AG09309 (cell line): ENCODE results near the gene ABCG4.

Source experiments
- DNase-seq: peaks from one replicate; pipeline ENCODE4 v3.0.0-alpha.2; 2010; ENCODE audit warnings: low read depth
- H3K4me3 ChIP-seq: 2 replicates; pipeline ENCODE4 v1.5.1; 2011; ENCODE audit warnings: mild to moderate bottlenecking, low read depth, low read length, moderate library complexity; ENCODE audit not compliant: control insufficient read depth
- TF ChIP-seq, protein P1 (sequence below): IDR thresholded peaks from 2 replicates; pipeline ENCODE4 v1.5.1; 2011; ENCODE audit warnings: mild to moderate bottlenecking, low read depth, low read length, inconsistent platforms; ENCODE audit not compliant: insufficient read depth, control insufficient read depth; ENCODE audit errors: missing control alignments

Gene ABCG4

DNA sequence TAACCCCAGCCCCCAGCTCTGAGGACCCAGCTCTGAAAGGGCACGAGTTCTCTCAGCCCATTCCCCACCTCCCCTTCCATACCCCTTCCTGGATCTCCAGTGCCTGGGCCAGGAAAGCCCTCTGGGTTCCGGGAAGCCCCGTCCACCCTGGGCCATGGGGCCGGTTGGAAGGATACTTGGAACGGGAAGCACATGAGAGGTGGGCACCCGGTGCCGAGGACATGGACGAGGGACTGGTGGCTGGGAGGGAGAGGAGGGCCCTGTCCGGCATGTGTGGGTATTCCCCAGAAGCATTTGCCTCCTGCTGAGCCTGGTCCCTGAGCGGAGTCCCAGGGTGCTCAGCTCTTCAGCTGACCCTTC is 32.6 kb upstream of the ABCG4 start:
- no peak for DNase-seq
- TF ChIP-seq, protein P1, sequence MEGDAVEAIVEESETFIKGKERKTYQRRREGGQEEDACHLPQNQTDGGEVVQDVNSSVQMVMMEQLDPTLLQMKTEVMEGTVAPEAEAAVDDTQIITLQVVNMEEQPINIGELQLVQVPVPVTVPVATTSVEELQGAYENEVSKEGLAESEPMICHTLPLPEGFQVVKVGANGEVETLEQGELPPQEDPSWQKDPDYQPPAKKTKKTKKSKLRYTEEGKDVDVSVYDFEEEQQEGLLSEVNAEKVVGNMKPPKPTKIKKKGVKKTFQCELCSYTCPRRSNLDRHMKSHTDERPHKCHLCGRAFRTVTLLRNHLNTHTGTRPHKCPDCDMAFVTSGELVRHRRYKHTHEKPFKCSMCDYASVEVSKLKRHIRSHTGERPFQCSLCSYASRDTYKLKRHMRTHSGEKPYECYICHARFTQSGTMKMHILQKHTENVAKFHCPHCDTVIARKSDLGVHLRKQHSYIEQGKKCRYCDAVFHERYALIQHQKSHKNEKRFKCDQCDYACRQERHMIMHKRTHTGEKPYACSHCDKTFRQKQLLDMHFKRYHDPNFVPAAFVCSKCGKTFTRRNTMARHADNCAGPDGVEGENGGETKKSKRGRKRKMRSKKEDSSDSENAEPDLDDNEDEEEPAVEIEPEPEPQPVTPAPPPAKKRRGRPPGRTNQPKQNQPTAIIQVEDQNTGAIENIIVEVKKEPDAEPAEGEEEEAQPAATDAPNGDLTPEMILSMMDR: no peak
- no peak overlapping the region for H3K4me3 ChIP-seq

DNA sequence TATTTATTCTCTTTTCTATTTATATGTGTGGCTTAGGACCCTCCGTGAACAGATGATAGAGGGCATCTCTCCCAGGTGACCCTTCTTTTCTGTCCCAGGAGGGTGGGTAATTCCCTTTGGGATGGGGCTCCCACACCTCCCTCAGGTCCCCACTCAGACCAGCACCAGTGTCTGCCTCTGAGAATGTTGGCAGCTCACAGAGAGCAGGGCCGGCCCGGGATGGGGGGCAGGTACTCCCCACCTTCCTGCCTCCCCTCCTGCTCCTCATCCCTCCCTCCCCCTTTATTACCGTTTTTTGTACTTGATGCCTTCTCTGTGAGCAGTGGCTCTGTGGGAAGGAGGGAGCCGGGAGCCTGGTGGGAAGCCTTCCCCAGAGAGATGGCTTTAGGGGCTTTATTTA is 32.3 kb upstream of the ABCG4 start:
- H3K4me3 ChIP-seq: no peak overlapping the region
- no peak for DNase-seq
- TF ChIP-seq, protein P1: no peak

DNA sequence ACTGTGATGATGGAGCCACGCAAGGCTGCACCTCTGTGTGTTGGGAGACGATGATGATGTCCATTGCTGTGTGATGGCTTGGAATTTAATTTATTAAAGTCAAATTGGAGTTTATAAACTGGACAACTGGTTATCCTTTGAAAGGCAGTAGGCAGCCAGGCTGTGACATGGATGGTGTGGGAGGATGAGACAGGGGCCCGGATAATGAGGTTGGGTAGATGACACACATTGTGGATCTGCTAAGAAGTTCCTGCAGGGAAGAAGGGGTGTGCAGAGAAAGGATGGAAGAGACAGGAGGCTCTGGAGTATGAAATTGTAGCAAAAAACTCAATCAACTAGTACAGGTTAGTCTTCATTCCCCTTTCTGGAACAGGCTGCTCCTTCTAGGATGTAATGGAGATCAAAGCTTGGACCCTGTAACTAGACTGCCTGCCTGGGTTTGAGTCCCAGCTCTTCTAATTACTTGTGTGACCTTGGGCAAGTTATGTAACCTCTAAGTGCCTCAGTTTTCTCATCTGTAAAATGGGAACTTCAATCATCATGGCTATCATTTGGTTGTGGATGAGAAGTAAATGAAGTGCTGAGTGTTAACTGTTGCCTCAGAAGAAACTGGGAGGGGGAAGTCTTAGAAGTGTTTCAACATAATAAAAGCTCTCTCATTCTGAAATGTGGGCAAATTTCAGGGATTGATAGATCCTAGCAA is 31.7 kb upstream of the ABCG4 start:
- TF ChIP-seq, protein P1: no peak
- DNase-seq: no peak

DNA sequence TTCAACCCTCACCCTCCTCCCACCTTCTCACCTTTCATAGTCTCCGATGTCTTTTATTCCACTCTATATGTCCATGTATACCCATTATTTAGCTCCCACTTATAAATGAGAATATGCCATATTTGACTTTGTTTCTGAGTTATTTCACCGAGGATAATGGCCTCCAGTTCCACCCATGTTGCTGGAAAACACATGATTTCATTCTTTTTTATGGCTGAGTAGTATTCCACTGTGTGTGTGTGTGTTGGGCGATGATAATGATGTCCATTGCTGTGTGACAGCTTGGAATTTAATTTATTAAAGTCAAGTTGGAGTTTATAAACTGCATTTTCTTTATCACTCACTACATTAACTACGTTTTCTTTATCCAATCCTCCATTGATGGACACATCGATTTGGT is 30.6 kb upstream of the ABCG4 start:
- DNase-seq: no peak
- no peak overlapping the region for H3K4me3 ChIP-seq
- TF ChIP-seq, protein P1: no peak

More for the DNA sequence above, 31.7 kb upstream of the ABCG4 start:
- no peak overlapping the region for H3K4me3 ChIP-seq

DNA sequence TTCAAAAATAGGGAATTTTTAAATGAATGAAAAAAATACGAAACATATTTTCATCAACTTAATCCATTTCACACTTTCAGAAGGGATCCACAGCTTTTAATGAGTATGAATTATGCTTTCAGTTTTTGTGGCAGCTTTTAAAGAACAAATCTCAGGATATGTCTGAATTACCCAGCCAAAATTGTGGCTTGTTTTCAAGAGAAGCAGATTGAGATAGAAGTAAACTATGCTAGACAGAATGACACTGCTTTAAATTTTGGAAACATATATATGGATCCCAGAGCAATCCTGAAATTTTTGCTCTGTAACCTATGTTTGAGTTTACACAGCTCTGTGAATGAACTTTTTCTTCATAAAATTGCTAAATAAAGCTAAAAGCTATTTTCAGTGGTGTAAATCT is 29.9 kb upstream of the ABCG4 start:
- TF ChIP-seq, protein P1: no peak
- H3K4me3 ChIP-seq: no peak overlapping the region
- no peak for DNase-seq

DNA sequence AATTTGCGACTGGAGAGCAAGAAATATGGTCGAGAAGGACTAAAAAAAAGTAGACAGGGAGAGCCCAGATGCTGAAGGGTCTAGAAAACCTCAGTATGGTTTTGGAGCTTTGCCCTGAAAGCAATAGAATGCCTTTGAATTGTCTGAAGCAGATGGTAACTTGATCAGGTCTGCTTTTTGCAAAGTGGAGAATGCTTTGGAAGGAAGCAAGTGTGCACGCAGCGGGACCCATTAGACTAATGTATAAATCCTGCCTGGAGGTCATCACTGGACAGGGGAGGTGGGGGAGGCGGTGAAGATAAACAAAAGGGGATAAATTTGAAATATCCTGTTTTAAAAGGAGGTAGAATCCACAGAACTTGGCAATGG is 28.2 kb upstream of the ABCG4 start:
- peak overlapping the region; percentile 96 for H3K4me3 ChIP-seq
- TF ChIP-seq, protein P1: no peak
- DNase-seq: no peak
